BE2C (cell line): ENCODE data around the gene MBP.
"Not testable (repeated sequence)": the region's sequence is repeated elsewhere in the genome, so short reads cannot be mapped to it uniquely, and the experiment has no call there.

Experiments
- DNase-seq: peaks from one replicate; pipeline ENCODE4 v3.0.0-alpha.2; 2020
- H3K27me3 ChIP-seq: fragments of 250-450 bp; sonication (Bioruptor Pico); 2 replicates; pipeline ENCODE4 v1.5.1; 2020; ENCODE audit warnings: mild to moderate bottlenecking
- H3K36me3 ChIP-seq: fragments of 250-450 bp; sonication (Bioruptor Pico); 2 replicates; pipeline ENCODE4 v1.5.1; 2020; ENCODE audit warnings: mild to moderate bottlenecking
- H3K4me1 ChIP-seq: fragments of 250-450 bp; sonication (Bioruptor Pico); 2 replicates; pipeline ENCODE4 v1.5.1; 2020
- H3K4me3 ChIP-seq: 2 replicates; pipeline ENCODE4 v1.5.1; 2011; ENCODE audit warnings: low read depth, low read length
- H3K9me3 ChIP-seq: fragments of 250-450 bp; sonication (Bioruptor Pico); 2 replicates; pipeline ENCODE4 v1.5.1; 2020
- TF ChIP-seq, protein P1 (sequence below): IDR thresholded peaks from 2 replicates; pipeline ENCODE4 v1.5.1; 2012; ENCODE audit warnings: mild to moderate bottlenecking, low read depth, low read length

MBP gene

DNA sequence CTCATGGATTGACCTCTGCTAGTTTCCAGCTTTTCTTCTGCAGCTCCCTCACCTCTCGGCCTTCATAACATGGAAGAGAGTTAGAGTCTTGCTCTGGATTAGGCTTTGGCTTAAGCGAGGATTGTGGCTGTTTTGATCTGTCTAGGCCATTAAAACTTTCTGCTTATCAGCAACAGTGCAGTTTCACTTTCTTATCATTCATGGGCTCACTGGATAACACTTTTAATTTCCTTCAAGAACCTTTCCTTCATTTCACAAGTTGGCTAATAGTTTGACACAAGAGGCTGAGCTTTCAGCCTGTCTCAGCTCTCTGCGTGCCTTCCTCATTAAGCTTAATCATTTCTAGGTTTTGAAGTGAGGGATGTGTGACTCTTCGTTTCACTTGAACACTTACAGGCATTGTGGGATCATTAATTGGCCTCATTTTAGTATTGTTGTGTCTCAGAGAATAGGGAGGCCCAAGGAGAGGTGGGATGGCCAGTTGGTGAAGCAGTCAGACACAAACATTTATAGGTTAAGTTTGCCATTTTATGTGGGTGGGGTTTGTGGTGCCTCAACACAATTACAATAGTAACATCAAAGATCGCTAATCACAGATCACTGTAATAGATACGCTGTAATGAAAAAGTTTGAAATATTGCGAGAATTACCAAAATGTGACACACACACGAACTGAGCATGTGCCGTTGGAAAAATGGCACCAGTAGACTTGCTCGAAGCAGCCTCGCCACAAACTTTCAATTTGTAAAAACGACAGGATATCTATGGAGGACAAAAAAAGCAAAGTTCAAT, 180.9 kb downstream of the MBP start:
- Histone ChIP-seq H3K36me3 (no peaks in the 10 kb centered on the region), H3K4me3 (no peak overlapping the region), H3K9me3 (no peaks in the 10 kb centered on the region), H3K4me1 (no peaks in the 10 kb centered on the region), H3K27me3 (no peaks in the 10 kb centered on the region)
- DNase-seq = no peak
- TF ChIP-seq, protein P1, sequence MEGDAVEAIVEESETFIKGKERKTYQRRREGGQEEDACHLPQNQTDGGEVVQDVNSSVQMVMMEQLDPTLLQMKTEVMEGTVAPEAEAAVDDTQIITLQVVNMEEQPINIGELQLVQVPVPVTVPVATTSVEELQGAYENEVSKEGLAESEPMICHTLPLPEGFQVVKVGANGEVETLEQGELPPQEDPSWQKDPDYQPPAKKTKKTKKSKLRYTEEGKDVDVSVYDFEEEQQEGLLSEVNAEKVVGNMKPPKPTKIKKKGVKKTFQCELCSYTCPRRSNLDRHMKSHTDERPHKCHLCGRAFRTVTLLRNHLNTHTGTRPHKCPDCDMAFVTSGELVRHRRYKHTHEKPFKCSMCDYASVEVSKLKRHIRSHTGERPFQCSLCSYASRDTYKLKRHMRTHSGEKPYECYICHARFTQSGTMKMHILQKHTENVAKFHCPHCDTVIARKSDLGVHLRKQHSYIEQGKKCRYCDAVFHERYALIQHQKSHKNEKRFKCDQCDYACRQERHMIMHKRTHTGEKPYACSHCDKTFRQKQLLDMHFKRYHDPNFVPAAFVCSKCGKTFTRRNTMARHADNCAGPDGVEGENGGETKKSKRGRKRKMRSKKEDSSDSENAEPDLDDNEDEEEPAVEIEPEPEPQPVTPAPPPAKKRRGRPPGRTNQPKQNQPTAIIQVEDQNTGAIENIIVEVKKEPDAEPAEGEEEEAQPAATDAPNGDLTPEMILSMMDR = no peak

DNA sequence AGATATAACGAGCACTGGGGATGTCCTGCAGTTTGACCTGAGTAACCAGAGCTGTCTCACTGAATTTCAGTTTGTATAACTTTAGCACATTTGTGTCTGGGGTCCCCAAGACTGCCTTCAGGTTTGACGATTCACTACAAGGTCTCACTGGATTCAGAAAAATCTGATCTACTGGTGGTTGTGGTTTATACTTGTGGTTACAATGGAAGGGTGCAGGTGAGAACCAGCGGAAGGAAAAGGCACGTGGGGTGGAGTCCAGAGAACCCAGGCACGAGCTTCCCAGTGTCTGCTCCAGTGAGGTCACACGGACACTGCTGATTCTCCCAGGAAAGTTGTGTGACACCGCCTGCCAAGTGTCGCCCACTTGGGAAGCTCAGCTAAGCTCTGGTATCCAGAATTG, 184.2 kb downstream of the MBP start:
- no peaks in the 10 kb centered on the region for H3K36me3 ChIP-seq
- DNase-seq = no peak
- no peaks in the 10 kb centered on the region for H3K27me3 ChIP-seq
- H3K4me1 ChIP-seq = no peaks in the 10 kb centered on the region
- no peak overlapping the region for H3K4me3 ChIP-seq
- H3K9me3 ChIP-seq = no peaks in the 10 kb centered on the region
- TF ChIP-seq, protein P1 = no peak

DNA sequence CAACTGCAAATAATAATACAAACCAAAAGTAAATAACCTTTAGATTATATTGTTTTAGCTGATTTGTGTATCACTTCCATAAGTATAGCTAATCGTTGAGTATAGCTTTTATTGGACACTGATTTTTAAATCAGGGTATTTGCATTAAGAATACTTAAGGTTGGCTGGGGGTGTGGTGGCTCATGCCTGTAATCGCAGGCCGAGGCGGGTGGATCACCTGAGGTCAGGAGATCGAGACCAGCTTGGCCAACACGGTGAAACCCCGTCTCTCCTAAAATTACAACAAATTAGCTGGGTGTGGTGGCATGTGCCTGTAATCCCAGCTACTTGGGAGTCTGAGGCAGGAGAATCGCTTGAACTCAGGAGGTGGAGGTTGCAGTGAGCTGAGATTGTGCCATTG, 188.2 kb downstream of the MBP start:
- H3K4me1 ChIP-seq, H3K27me3 ChIP-seq, H3K36me3 ChIP-seq, H3K9me3 ChIP-seq, H3K4me3 ChIP-seq, DNase-seq: not testable (repeated sequence)

DNA sequence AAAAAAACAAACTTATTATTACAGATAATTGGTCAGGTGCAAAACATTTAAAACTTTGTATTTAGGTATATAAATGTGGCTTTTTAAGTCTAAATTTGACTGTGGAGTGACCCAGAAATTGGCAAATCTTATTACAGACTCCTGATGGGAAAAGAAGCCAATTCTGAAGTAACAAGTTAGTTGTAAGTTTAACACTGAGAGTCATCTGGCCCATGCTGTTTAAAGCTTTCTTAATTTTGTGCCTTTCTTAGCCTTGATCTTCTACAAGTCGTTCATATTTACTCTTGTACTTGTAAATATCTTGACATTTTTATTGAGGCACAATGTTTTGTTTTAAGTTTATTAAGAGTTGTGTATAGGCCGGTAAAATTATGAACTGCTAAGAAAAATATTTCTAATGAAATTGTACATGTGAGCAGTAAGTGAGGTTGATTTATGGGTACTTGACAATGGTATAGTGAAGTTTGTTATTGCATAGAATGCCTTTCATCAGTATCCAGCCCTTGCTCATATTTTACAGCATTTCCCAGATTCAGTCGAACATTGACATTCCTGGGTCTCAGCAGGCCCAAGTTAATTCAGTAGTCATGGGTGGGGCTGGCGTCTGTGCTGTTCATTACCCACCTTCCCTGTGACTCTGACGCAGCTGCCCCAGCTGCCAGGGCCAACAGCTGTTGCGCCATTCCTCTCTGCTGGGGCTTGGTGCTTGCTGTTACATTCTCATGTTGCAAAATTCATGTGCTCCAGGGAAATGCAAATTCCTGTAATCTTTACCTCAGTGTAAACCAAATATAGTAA, 188.8 kb downstream of the MBP start:
- Histone ChIP-seq H3K9me3 (no peaks in the 10 kb centered on the region), H3K4me1 (no peaks in the 10 kb centered on the region), H3K36me3 (no peaks in the 10 kb centered on the region), H3K4me3 (no peak overlapping the region), H3K27me3 (no peaks in the 10 kb centered on the region)
- no peak for DNase-seq
- TF ChIP-seq, protein P1 = no peak

DNA sequence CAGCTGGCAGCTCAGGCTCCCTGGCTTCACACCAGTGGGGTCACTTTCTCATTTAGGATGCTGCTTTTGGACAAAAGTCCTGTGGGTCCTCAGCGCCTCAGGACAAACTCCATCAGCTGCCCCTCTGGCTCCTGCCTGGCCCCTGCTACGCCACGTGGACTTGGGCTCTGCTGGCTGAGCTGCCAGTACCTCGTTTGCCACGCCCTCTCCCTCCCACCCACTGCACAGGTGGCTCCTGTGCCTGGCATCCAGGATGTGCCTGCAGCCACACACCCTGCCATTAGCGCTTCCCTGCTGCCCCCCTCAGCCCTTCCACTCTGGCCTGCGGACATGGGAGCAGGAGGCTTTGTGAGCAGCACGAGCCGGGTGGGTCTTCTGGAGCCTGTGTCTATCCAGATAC, 191.3 kb downstream of the MBP start:
- DNase-seq = no peak
- Histone ChIP-seq H3K4me3 (no peak overlapping the region), H3K36me3 (no peaks in the 10 kb centered on the region), H3K9me3 (no peaks in the 10 kb centered on the region), H3K27me3 (no peaks in the 10 kb centered on the region), H3K4me1 (no peaks in the 10 kb centered on the region)
- TF ChIP-seq, protein P1 = no peak

DNA sequence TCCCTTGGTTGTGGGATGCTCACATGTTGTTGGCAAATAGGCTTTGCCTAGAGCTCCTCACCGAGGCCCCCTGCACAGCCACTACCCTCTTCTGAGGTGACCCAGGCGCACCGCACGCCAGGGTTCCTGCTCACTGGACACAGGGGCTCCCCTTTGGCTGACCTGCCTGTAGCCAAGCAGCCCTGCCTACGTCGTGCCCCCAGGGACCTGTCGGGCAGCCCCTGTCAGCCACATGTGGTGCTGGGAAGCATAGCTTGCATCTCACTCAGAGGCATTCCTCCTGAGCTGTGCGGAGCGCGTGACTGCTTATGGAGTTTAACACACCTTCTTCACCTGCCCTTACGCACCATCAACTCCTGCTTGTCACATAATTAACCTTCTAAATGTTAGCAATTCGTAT, 194.0 kb downstream of the MBP start:
- Histone ChIP-seq H3K4me3 (no peak overlapping the region), H3K9me3 (no peaks in the 10 kb centered on the region), H3K27me3 (no peaks in the 10 kb centered on the region), H3K4me1 (no peaks in the 10 kb centered on the region), H3K36me3 (no peaks in the 10 kb centered on the region)
- TF ChIP-seq, protein P1 = no peak
- DNase-seq = no peak
